ENCODE results near the gene GMDS.

GMDS gene

GRCh38 chr6:1719922-1720321, 525.5 kb downstream of the GMDS start:
- TF ChIP-seq EZH2phosphoT487 (IDR thresholded peaks at IDR 0.05; ENCODE audit: low read depth) (no peak), CTCF (IDR thresholded peaks at IDR 0.05; ENCODE audit: low read depth, low read length) (no peak)
- Histone ChIP-seq H3K36me3 (replicated peaks; ENCODE audit: low read depth, low read length) (peaks cover 5% of the 10 kb centered on the region), H3K9ac (ENCODE audit: low read length) (no peak overlapping the region), H3K27me3 (ENCODE audit: low read depth, low read length) (no peaks in the 10 kb centered on the region), H3K27ac (ENCODE audit: low read length) (no peak overlapping the region), H3K4me3 (ENCODE audit: low read length) (no peak overlapping the region), H3K4me2 (ENCODE audit: low read length) (no peak overlapping the region), H2AFZ (ENCODE audit: low read depth, low read length) (no peak overlapping the region), H3K79me2 (ENCODE audit: low read length) (no peaks in the 10 kb centered on the region), H3K4me1 (ENCODE audit: low read length) (no peaks in the 10 kb centered on the region), H4K20me1 (ENCODE audit: insufficient read depth, low read length) (no peaks in the 10 kb centered on the region), H3K9me3 (ENCODE audit: insufficient read depth, low read length) (no peaks in the 10 kb centered on the region)

- Histone ChIP-seq H2AFZ (ENCODE audit: low read depth, low read length) (no peak overlapping the region), H3K4me2 (ENCODE audit: low read length) (no peak overlapping the region), H3K9ac (ENCODE audit: low read length) (no peak overlapping the region), H3K4me3 (ENCODE audit: low read length) (no peak overlapping the region), H3K4me1 (ENCODE audit: low read length) (no peaks in the 10 kb centered on the region), H3K27me3 (ENCODE audit: low read depth, low read length) (no peaks in the 10 kb centered on the region), H3K36me3 (replicated peaks; ENCODE audit: low read depth, low read length) (no peaks in the 10 kb centered on the region), H3K79me2 (ENCODE audit: low read length) (no peaks in the 10 kb centered on the region), H4K20me1 (ENCODE audit: insufficient read depth, low read length) (no peaks in the 10 kb centered on the region), H3K9me3 (ENCODE audit: insufficient read depth, low read length) (no peaks in the 10 kb centered on the region), H3K27ac (ENCODE audit: low read length) (no peak overlapping the region)
- TF ChIP-seq EZH2phosphoT487 (IDR thresholded peaks at IDR 0.05; ENCODE audit: low read depth): no peak
- no peak for TF ChIP-seq CTCF (IDR thresholded peaks at IDR 0.05; ENCODE audit: low read depth, low read length)
These were observed 528.5 kb downstream of the GMDS start for GRCh38 chr6:1716868-1717267.

DNA sequence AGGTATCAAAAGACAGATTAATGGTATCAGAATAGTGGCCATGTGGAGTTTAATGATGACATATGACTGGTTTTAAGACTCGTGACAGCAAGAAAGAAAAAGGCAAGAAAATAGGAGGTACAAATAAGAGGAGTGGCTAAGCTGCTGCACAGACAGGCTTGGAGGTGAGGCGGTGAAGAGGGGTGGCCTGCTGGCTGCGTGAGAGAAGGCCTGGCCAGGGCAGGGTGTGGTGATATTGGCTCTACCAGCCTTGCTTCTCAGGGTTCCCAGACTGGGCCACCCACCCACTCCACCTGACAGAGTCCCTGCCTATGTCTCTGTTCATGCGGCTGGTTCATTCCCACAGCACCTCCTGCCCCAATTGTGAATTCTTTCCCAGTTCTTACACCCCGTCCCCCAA, 529.0 kb downstream of the GMDS start:
- Histone ChIP-seq H3K27me3 (ENCODE audit: low read depth, low read length) (no peaks in the 10 kb centered on the region), H3K4me3 (ENCODE audit: low read length) (no peak overlapping the region), H3K36me3 (replicated peaks; ENCODE audit: low read depth, low read length) (no peaks in the 10 kb centered on the region), H3K4me1 (ENCODE audit: low read length) (no peaks in the 10 kb centered on the region), H3K9ac (ENCODE audit: low read length) (no peak overlapping the region), H4K20me1 (ENCODE audit: insufficient read depth, low read length) (no peaks in the 10 kb centered on the region), H2AFZ (ENCODE audit: low read depth, low read length) (no peak overlapping the region), H3K27ac (ENCODE audit: low read length) (no peak overlapping the region), H3K9me3 (ENCODE audit: insufficient read depth, low read length) (no peaks in the 10 kb centered on the region), H3K79me2 (ENCODE audit: low read length) (no peaks in the 10 kb centered on the region), H3K4me2 (ENCODE audit: low read length) (no peak overlapping the region)
- no peak for TF ChIP-seq EZH2phosphoT487 (IDR thresholded peaks at IDR 0.05; ENCODE audit: low read depth)
- no peak for TF ChIP-seq CTCF (IDR thresholded peaks at IDR 0.05; ENCODE audit: low read depth, low read length)

DNA sequence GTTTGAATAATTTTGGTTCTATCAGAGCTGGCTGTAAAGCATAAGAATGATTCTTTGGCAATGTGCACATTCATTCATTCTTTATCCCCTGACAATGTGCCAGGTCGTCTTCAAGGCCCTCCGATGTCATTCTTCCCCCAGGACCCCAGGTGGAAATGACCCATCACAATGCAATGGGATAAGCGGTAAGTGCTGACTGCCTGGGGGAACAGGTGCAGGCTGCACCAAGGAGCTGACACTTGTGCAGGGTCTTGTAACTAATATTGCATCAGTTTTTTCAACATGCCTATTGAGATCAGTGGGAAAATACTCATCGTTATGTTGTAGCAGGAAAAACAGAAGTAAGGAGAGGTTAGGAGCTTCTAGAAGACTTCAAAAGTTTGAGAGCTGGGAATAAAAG, 530.1 kb downstream of the GMDS start:
- H3K36me3 ChIP-seq (replicated peaks; ENCODE audit: low read depth, low read length): no peaks in the 10 kb centered on the region
- H3K27ac ChIP-seq (ENCODE audit: low read length): no peak overlapping the region
- no peak overlapping the region for H3K4me2 ChIP-seq (ENCODE audit: low read length)
- H3K9me3 ChIP-seq (ENCODE audit: insufficient read depth, low read length): no peaks in the 10 kb centered on the region
- H3K9ac ChIP-seq (ENCODE audit: low read length): no peak overlapping the region
- H2AFZ ChIP-seq (ENCODE audit: low read depth, low read length): no peak overlapping the region
- TF ChIP-seq EZH2phosphoT487 (IDR thresholded peaks at IDR 0.05; ENCODE audit: low read depth) (no peak), CTCF (IDR thresholded peaks at IDR 0.05; ENCODE audit: low read depth, low read length) (no peak)
- no peaks in the 10 kb centered on the region for H4K20me1 ChIP-seq (ENCODE audit: insufficient read depth, low read length)
- no peaks in the 10 kb centered on the region for H3K4me1 ChIP-seq (ENCODE audit: low read length)
- no peak overlapping the region for H3K4me3 ChIP-seq (ENCODE audit: low read length)
- H3K79me2 ChIP-seq (ENCODE audit: low read length): no peaks in the 10 kb centered on the region
- no peaks in the 10 kb centered on the region for H3K27me3 ChIP-seq (ENCODE audit: low read depth, low read length)

All from OCI-LY3 (cell line).